Endothelial cell of umbilical vein (primary cell): ENCODE measurements around the gene RIC8B. TPM values are rescaled to one million over a fixed set of nuclear protein-coding genes. Genes with fewer than 3 reads are reported as not detected.

Experiments
- BruUV-seq: library from RNA; stranded (reverse); fragments of 400-500 nt; replicated peaks from 2 replicates; lab custom pipeline; 2021; lab: Mats Ljungman, UMichigan
- CTCF ChIA-PET: fragments of 300-600, 350-600 bp; sonication (Branson Sonifier 250); formaldehyde crosslinking; loops from one replicate; lab custom pipeline; 2021; ENCODE audit warnings: antibody characterized with exemption, inconsistent platforms; lab: Charles Lee
- POLR2A ChIA-PET: fragments of 300-600, 350-600 bp; sonication (Branson Sonifier 250); formaldehyde crosslinking; loops from one replicate; lab custom pipeline; 2021; ENCODE audit warnings: antibody characterized with exemption, inconsistent platforms; lab: Charles Lee
- DNase-seq: peaks from one replicate; pipeline ENCODE4 v3.0.0-alpha.2; 2011; ENCODE audit warnings: low read depth, low spot score
- FAIRE-seq: peaks from 2 replicates; lab custom pipeline; 2011; peaks lifted over from hg19 to GRCh38; lab: Jason Lieb, UNC
- H2AFZ ChIP-seq: 2 replicates; pipeline ENCODE4 v1.6.0; 2012; ENCODE audit warnings: low read depth, low read length, control low read depth, inconsistent platforms
- H3K27ac ChIP-seq: 2 replicates; pipeline ENCODE4 v1.5.1; 2011; ENCODE audit warnings: low read depth, mild to moderate bottlenecking, control low read depth, low read length, moderate library complexity; ENCODE audit not compliant: insufficient read depth
- H3K27me3 ChIP-seq, 2 experiments: 2 replicates each; pipeline versions ENCODE4 v1.6.0 to v1.6.1; 2011; ENCODE audit warnings: low read length in 2 of 2, mixed read lengths in 1 of 2; ENCODE audit not compliant: control insufficient read depth in 2 of 2, insufficient read depth in 2 of 2
- H3K36me3 ChIP-seq, 2 experiments: 2 replicates in 1 of 2; 3 replicates in 1 of 2; pipeline ENCODE4 v1.5.1; 2011; ENCODE audit warnings: low read length in 2 of 2, mild to moderate bottlenecking in 1 of 2, moderate library complexity in 1 of 2; ENCODE audit not compliant: control insufficient read depth in 2 of 2, insufficient read depth in 2 of 2; ENCODE audit errors: extremely low read depth in 1 of 2
- H3K4me1 ChIP-seq: 3 replicates; pipeline ENCODE4 v1.5.1; 2011; ENCODE audit warnings: mild to moderate bottlenecking, low read length; ENCODE audit not compliant: control insufficient read depth, insufficient read depth; ENCODE audit errors: extremely low read depth
- H3K4me2 ChIP-seq: 2 replicates; pipeline ENCODE4 v1.6.1; 2011; ENCODE audit warnings: low read length, control low read depth, mixed read lengths; ENCODE audit not compliant: insufficient read depth
- H3K4me3 ChIP-seq, 3 experiments: fragments of 200-600 bp in 1 of 3; sonication (generic), shearing (Covaris generic) in 1 of 3; replicated peaks in 1 of 3; 2 replicates each; pipeline ENCODE4 v1.5.1; 2011 to 2016; ENCODE audit warnings: control low read depth in 3 of 3, low read length in 3 of 3, mild to moderate bottlenecking in 2 of 3, inconsistent platforms in 1 of 3, low read depth in 1 of 3, moderate library complexity in 1 of 3; ENCODE audit not compliant: insufficient read depth in 1 of 3
- H3K79me2 ChIP-seq: 2 replicates; pipeline ENCODE4 v1.6.0; 2012; ENCODE audit warnings: low read length, inconsistent platforms; ENCODE audit not compliant: control insufficient read depth, insufficient read depth
- H3K9ac ChIP-seq: replicated peaks from 2 replicates; pipeline ENCODE3; 2011; ENCODE audit warnings: low read length, control low read depth; ENCODE audit not compliant: insufficient read depth; ENCODE audit errors: extremely low read depth
- H3K9me1 ChIP-seq: replicated peaks from 3 replicates; pipeline ENCODE4 v1.6.0; 2011; ENCODE audit warnings: mild to moderate bottlenecking, low read length; ENCODE audit not compliant: control insufficient read depth, insufficient read depth; ENCODE audit errors: extremely low read depth
- H3K9me3 ChIP-seq: replicated peaks from 2 replicates; pipeline ENCODE4 v1.5.1; 2012; ENCODE audit warnings: low read length, inconsistent platforms; ENCODE audit not compliant: control insufficient read depth, insufficient read depth
- H4K20me1 ChIP-seq: replicated peaks from 2 replicates; pipeline ENCODE3; 2011; ENCODE audit warnings: mild to moderate bottlenecking, low read length; ENCODE audit not compliant: control insufficient read depth, insufficient read depth; ENCODE audit errors: extremely low read depth
- EZH2 ChIP-seq: IDR thresholded peaks from 2 replicates; pipeline ENCODE4 v1.6.1; 2012; ENCODE audit warnings: borderline replicate concordance, low read depth, mild to moderate bottlenecking, moderate library complexity, low read length, inconsistent platforms; ENCODE audit not compliant: severe bottlenecking
- FOS ChIP-seq: IDR thresholded peaks from 2 replicates; pipeline ENCODE4 v1.6.1; 2011; ENCODE audit warnings: mild to moderate bottlenecking, low read length, moderate library complexity, borderline replicate concordance; ENCODE audit not compliant: insufficient read depth
- GATA2 ChIP-seq: IDR thresholded peaks from 2 replicates; pipeline ENCODE4 v1.7.0; 2011; ENCODE audit warnings: low read depth, mild to moderate bottlenecking, moderate library complexity, mixed read lengths, low read length; ENCODE audit not compliant: insufficient read length, insufficient read depth
- JUN ChIP-seq: IDR thresholded peaks from 2 replicates; pipeline ENCODE4 v1.6.1; 2011; ENCODE audit warnings: borderline replicate concordance, low read depth; ENCODE audit not compliant: insufficient read length, insufficient read depth
- MYC ChIP-seq: IDR thresholded peaks from one replicate; pipeline ENCODE4 v1.6.1; 2011; ENCODE audit warnings: mild to moderate bottlenecking, low read depth, low read length
- POLR2A ChIP-seq: IDR thresholded peaks from 2 replicates; pipeline ENCODE4 v1.6.1; 2012; ENCODE audit warnings: low read depth, mild to moderate bottlenecking, control low read depth, low read length
- POLR2AphosphoS5 ChIP-seq: IDR thresholded peaks from 2 replicates; pipeline ENCODE4 v1.6.1; 2012; ENCODE audit warnings: low read depth, mild to moderate bottlenecking, control low read depth, low read length, moderate library complexity; ENCODE audit not compliant: insufficient read depth
- dilution Hi-C: fragments of 300-500 bp; cut with MboI; formaldehyde crosslinking; loops from one replicate; pipeline ENCODE4 v1.15.0; 2019; ENCODE audit warnings: low sequenced_read_pairs; ENCODE audit not compliant: extremely low pct_ligation_motif_present
- intact Hi-C: fragments of 100-400 bp; cut with micrococcal nuclease; formaldehyde crosslinking; loops from one replicate; pipeline ENCODE4 v1.10.0; 2022
- polyA plus RNA-seq, 4 experiments: library from polyadenylated mRNA; depleted of rRNA in 3 of 4; stranded (reverse) in 3 of 4; unstranded in 1 of 4; fragments of >200 nt; gene quantifications; 2 replicates each; pipeline versions ENCODE4 v1.2.1 to v1.2.3, GENCODE V29; 2011 to 2012; ENCODE audit warnings: missing spikeins in 1 of 4
- total RNA-seq: library from RNA; stranded (reverse); gene quantifications from 2 replicates; pipeline ENCODE4 v1.2.3, GENCODE V29; 2021
- TF ChIP-seq, protein P1 (sequence below): IDR thresholded peaks from 2 replicates; pipeline ENCODE4 v1.6.1; 2011; ENCODE audit not compliant: insufficient read depth, insufficient read length
- TF ChIP-seq, protein P2 (sequence below), 2 donors: IDR thresholded peaks; 1 replicate in 1 of 2; 2 replicates in 1 of 2; pipeline ENCODE4 v1.5.1; 2011; ENCODE audit warnings: low read length in 2 of 2, mild to moderate bottlenecking in 2 of 2, moderate library complexity in 2 of 2, control low read depth in 1 of 2, inconsistent platforms in 1 of 2, low read depth in 1 of 2; ENCODE audit not compliant: insufficient read depth in 1 of 2; ENCODE audit errors: extremely low read depth in 1 of 2

The RIC8B gene
- total and polyA plus RNA-seq, 2 donors (not counting 3 experiments of a cell fraction or from before 2014, with no cell fraction given): 4.1 to 13.7 TPM

GRCh38 chr12:106851306-106851705 is 76.8 kb downstream of the RIC8B start:
- POLR2A ChIA-PET: interaction anchor here (0.6 kb wide), 1 partner anchor 9 kb away, joined by 3 read pairs; no protein-coding TSS in a partner anchor

More at GRCh38 chr12:106851306-106851705, 76.8 kb downstream of the RIC8B start:
- CTCF ChIA-PET: interaction anchor here (1.9 kb wide), 1 partner anchor 9 kb away, joined by 15 read pairs; no protein-coding TSS in a partner anchor
- Histone ChIP-seq H3K9ac (no peak overlapping the region), H4K20me1 (no peaks in the 10 kb centered on the region), H3K9me1 (no peaks in the 10 kb centered on the region), H3K4me1 (no peaks in the 10 kb centered on the region), H3K36me3 (no peaks in the 10 kb centered on the region), H3K9me3 (no peaks in the 10 kb centered on the region), H3K79me2 (no peaks in the 10 kb centered on the region), H2AFZ (no peak overlapping the region), H3K27me3 (no peaks in the 10 kb centered on the region), H3K27ac (no peak overlapping the region), H3K4me2 (no peak overlapping the region), H3K4me3 (no peak overlapping the region)
- intact Hi-C loops (loop anchor here (2.0 kb wide), 1 partner anchor 13 kb away; no protein-coding TSS in a partner anchor), dilution Hi-C loops (no loop called here)
- BruUV-seq: no TSS peak
- DNase-seq (no peak), FAIRE-seq (no peak)
- TF ChIP-seq FOS (no peak), GATA2 (no peak), EZH2 (no peak), POLR2AphosphoS5 (no peak), POLR2A (no peak), MYC (no peak), JUN (no peak)
- TF ChIP-seq, protein P1, sequence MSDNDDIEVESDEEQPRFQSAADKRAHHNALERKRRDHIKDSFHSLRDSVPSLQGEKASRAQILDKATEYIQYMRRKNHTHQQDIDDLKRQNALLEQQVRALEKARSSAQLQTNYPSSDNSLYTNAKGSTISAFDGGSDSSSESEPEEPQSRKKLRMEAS: no peak
- TF ChIP-seq, protein P2, sequence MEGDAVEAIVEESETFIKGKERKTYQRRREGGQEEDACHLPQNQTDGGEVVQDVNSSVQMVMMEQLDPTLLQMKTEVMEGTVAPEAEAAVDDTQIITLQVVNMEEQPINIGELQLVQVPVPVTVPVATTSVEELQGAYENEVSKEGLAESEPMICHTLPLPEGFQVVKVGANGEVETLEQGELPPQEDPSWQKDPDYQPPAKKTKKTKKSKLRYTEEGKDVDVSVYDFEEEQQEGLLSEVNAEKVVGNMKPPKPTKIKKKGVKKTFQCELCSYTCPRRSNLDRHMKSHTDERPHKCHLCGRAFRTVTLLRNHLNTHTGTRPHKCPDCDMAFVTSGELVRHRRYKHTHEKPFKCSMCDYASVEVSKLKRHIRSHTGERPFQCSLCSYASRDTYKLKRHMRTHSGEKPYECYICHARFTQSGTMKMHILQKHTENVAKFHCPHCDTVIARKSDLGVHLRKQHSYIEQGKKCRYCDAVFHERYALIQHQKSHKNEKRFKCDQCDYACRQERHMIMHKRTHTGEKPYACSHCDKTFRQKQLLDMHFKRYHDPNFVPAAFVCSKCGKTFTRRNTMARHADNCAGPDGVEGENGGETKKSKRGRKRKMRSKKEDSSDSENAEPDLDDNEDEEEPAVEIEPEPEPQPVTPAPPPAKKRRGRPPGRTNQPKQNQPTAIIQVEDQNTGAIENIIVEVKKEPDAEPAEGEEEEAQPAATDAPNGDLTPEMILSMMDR (IDR thresholded peaks at IDR 0.05; ENCODE audit: extremely low read depth in 1 of 2, insufficient read depth in 1 of 2, low read depth in 1 of 2, low read length in 2 of 2): no peak
